Mesenchymal stem cell (in vitro differentiated cells and primary cell): ENCODE data around the gene TMPRSS4.

Source experiments
- DNase-seq: peaks from one replicate; pipeline ENCODE4 v3.0.0-alpha.2; 2013
- H2AFZ ChIP-seq: one replicate; pipeline ENCODE4 v1.6.1; 2013; ENCODE audit warnings: low read depth, mild to moderate bottlenecking, control low read depth, inconsistent platforms, low read length, moderate library complexity
- H2AK5ac ChIP-seq: 2 replicates; pipeline ENCODE4 v1.6.1; 2013; ENCODE audit warnings: low read length, moderate library complexity, mild to moderate bottlenecking, inconsistent platforms; ENCODE audit not compliant: severe bottlenecking
- H2BK120ac ChIP-seq: one replicate; pipeline ENCODE4 v1.6.1; 2013; ENCODE audit warnings: low read depth, mild to moderate bottlenecking, inconsistent platforms, low read length, moderate library complexity
- H2BK12ac ChIP-seq, 2 experiments: one replicate each; pipeline ENCODE4 v1.6.1; 2013; ENCODE audit warnings: inconsistent platforms in 2 of 2, low read length in 2 of 2, mild to moderate bottlenecking in 2 of 2, moderate library complexity in 2 of 2, control low read depth in 1 of 2
- H2BK15ac ChIP-seq: one replicate; pipeline ENCODE4 v1.6.1; 2013; ENCODE audit warnings: mild to moderate bottlenecking, low read depth, inconsistent platforms; ENCODE audit not compliant: poor library complexity, severe bottlenecking
- H2BK5ac ChIP-seq: 2 replicates; pipeline ENCODE4 v1.6.1; 2013; ENCODE audit warnings: low read depth, mild to moderate bottlenecking, low read length, control low read depth, inconsistent platforms; ENCODE audit not compliant: poor library complexity, severe bottlenecking
- H3K14ac ChIP-seq, 2 experiments: one replicate each; pipeline ENCODE4 v1.6.1; 2013; ENCODE audit warnings: inconsistent platforms in 2 of 2, low read length in 2 of 2, control low read depth in 1 of 2, mild to moderate bottlenecking in 1 of 2, moderate library complexity in 1 of 2
- H3K18ac ChIP-seq, 2 experiments: one replicate each; pipeline ENCODE4 v1.6.1; 2013; ENCODE audit warnings: inconsistent platforms in 2 of 2, low read length in 2 of 2, control low read depth in 1 of 2, low read depth in 1 of 2, mild to moderate bottlenecking in 1 of 2
- H3K23ac ChIP-seq, 2 experiments: one replicate each; pipeline ENCODE4 v1.6.1; 2013; ENCODE audit warnings: inconsistent platforms in 2 of 2, low read length in 2 of 2, mild to moderate bottlenecking in 2 of 2, moderate library complexity in 2 of 2, control low read depth in 1 of 2
- H3K27ac ChIP-seq: 2 replicates; pipeline ENCODE4 v1.5.1; 2013; ENCODE audit warnings: mild to moderate bottlenecking, moderate library complexity, low read length, control low read depth, inconsistent platforms; ENCODE audit not compliant: poor library complexity, severe bottlenecking
- H3K27me3 ChIP-seq, 2 experiments: 2 replicates each; pipeline versions ENCODE4 v1.6.1 to v1.7.0; 2013; ENCODE audit warnings: low read length in 2 of 2, mild to moderate bottlenecking in 2 of 2, moderate library complexity in 2 of 2, control low read depth in 1 of 2, inconsistent platforms in 1 of 2; ENCODE audit not compliant: control insufficient read depth in 1 of 2, insufficient read depth in 1 of 2
- H3K36me3 ChIP-seq, 2 experiments: 2 replicates each; pipeline versions ENCODE4 v1.6.1 to v1.7.0; 2013; ENCODE audit warnings: low read length in 2 of 2, control low read depth in 1 of 2, inconsistent platforms in 1 of 2, low read depth in 1 of 2, mild to moderate bottlenecking in 1 of 2; ENCODE audit not compliant: insufficient read depth in 2 of 2, control insufficient read depth in 1 of 2
- H3K4ac ChIP-seq, 2 experiments: one replicate each; pipeline ENCODE4 v1.6.1; 2013; ENCODE audit warnings: inconsistent platforms in 2 of 2, low read length in 2 of 2, mild to moderate bottlenecking in 2 of 2, moderate library complexity in 2 of 2, control low read depth in 1 of 2, low read depth in 1 of 2
- H3K4me1 ChIP-seq: 2 replicates; pipeline ENCODE4 v1.6.1; 2013; ENCODE audit warnings: low read depth, low read length, control low read depth; ENCODE audit not compliant: control insufficient read depth, insufficient read depth
- H3K4me2 ChIP-seq: 2 replicates; pipeline ENCODE4 v1.6.1; 2013; ENCODE audit warnings: low read length, mild to moderate bottlenecking, inconsistent platforms; ENCODE audit not compliant: poor library complexity, severe bottlenecking
- H3K4me3 ChIP-seq, 2 experiments: 2 replicates each; pipeline versions ENCODE4 v1.5.1 to v1.7.0; 2013; ENCODE audit warnings: low read length in 2 of 2, mild to moderate bottlenecking in 2 of 2, control low read depth in 1 of 2, low read depth in 1 of 2; ENCODE audit not compliant: insufficient read depth in 1 of 2
- H3K79me1 ChIP-seq: replicated peaks from 2 replicates; pipeline ENCODE4 v1.6.1; 2013; ENCODE audit warnings: mild to moderate bottlenecking, control low read depth, low read length, inconsistent platforms; ENCODE audit not compliant: poor library complexity, severe bottlenecking
- H3K9ac ChIP-seq: 2 replicates; pipeline ENCODE4 v1.7.0; 2013; ENCODE audit warnings: mild to moderate bottlenecking, low read length, moderate library complexity
- H3K9me3 ChIP-seq: 2 replicates; pipeline ENCODE4 v1.7.0; 2013; ENCODE audit warnings: mild to moderate bottlenecking, low read length; ENCODE audit not compliant: control insufficient read depth
- H4K8ac ChIP-seq: one replicate; pipeline ENCODE4 v1.6.1; 2013; ENCODE audit warnings: inconsistent platforms, mild to moderate bottlenecking, low read length, moderate library complexity
- H4K91ac ChIP-seq: one replicate; pipeline ENCODE4 v1.6.1; 2013; ENCODE audit warnings: mild to moderate bottlenecking, low read length, inconsistent platforms
- WGBS: methylation state at CpG from one replicate; pipeline ENCODE4 v1.1.7; 2013; ENCODE audit warnings: mixed read lengths; 5-methylcytosine and 5-hydroxymethylcytosine counted together

The TMPRSS4 gene

GRCh38 chr11:118152552-118153471, 75.9 kb downstream of the TMPRSS4 start, which contains the start of gene SCN4B:
TSS of gene SCN4B (minus strand) at chr11:118152823. CDS start at chr11:118152673, 150 bp downstream.
- Histone ChIP-seq H3K23ac (peak within 1 kb of the TSS in 1 of 2 experiments; percentile 53), H3K27ac (no peak within 1 kb of the TSS), H3K36me3 (no peaks in the 10 kb centered on the region), H3K9ac (peak within 1 kb of the TSS; percentile 29), H3K4me1 (peaks cover 21% of the 10 kb centered on the region), H3K18ac (peak within 1 kb of the TSS in 1 of 2 experiments; percentile 9), H2BK5ac (no peak within 1 kb of the TSS), H3K4ac (no peak within 1 kb of the TSS), H2BK120ac (no peak within 1 kb of the TSS), H2AFZ (peak within 1 kb of the TSS; percentile 6), H3K79me1 (no peaks in the 10 kb centered on the region), H4K8ac (no peak within 1 kb of the TSS), H2BK15ac (peak within 1 kb of the TSS; percentile 27), H3K27me3 (peaks cover 97 to 99% of the 10 kb centered on the region in 2 experiments), H2BK12ac (no peak within 1 kb of the TSS), H2AK5ac (no peak within 1 kb of the TSS), H3K4me3 (peak within 1 kb of the TSS; percentile 54 to 75), H3K4me2 (peak within 1 kb of the TSS; percentile 99), H3K14ac (peak within 1 kb of the TSS in 1 of 2 experiments; percentile 41), H4K91ac (no peak within 1 kb of the TSS), H3K9me3 (no peaks in the 10 kb centered on the region)
- peak; percentile 59 for DNase-seq
- 1% methylated on average over 56 of the region's 88 CpGs for WGBS

- no peak overlapping the region for H3K9ac ChIP-seq
- H3K18ac ChIP-seq: no peak overlapping the region
- WGBS: 0% methylated on average over 7 of the region's 16 CpGs
Measured at GRCh38 chr11:118153516-118153915, 76.6 kb downstream of the TMPRSS4 start.

DNA sequence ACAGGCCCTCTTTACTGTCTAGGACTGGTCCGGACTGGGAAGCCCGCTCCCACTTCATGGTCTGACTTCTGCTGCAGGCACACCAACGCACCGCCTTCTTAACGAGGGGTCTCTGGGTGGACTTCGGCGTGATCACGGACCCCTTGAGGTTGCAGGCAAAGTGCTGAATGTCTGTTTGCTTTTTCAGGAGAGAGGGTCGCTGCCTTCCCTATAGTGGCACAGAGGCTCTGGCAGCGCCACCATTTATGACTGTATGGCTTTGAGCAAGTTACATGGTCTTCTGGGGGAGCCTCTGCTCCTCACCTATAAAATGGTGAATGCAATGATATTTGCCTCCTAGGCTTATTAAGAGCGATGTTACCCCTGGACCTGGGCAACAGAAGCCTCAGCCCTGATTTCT, 77.1 kb downstream of the TMPRSS4 start:
- H2BK15ac ChIP-seq: no peak overlapping the region
- H3K9ac ChIP-seq: no peak overlapping the region
- H3K27ac ChIP-seq: no peak overlapping the region
- H2AFZ ChIP-seq: no peak overlapping the region
- peaks cover 97 to 99% of the 10 kb centered on the region in 2 experiments for H3K27me3 ChIP-seq
- H3K4me2 ChIP-seq: no peak overlapping the region
- H3K14ac ChIP-seq: no peak overlapping the region
- no peak overlapping the region for H3K4ac ChIP-seq
- H4K91ac ChIP-seq: no peak overlapping the region
- H2BK5ac ChIP-seq: no peak overlapping the region
- H3K36me3 ChIP-seq: no peaks in the 10 kb centered on the region
- no peak overlapping the region for H2BK12ac ChIP-seq
- no peak for DNase-seq
- no peak overlapping the region for H2BK120ac ChIP-seq
- no peaks in the 10 kb centered on the region for H3K79me1 ChIP-seq
- no peaks in the 10 kb centered on the region for H3K9me3 ChIP-seq
- no peak overlapping the region for H4K8ac ChIP-seq
- no peak overlapping the region for H2AK5ac ChIP-seq
- H3K4me1 ChIP-seq: peaks cover 21% of the 10 kb centered on the region
- H3K18ac ChIP-seq: no peak overlapping the region
- WGBS: 51% methylated on average over 11 of the region's 11 CpGs
- H3K23ac ChIP-seq: no peak overlapping the region
- H3K4me3 ChIP-seq: no peak overlapping the region

More at GRCh38 chr11:118153516-118153915, 76.6 kb downstream of the TMPRSS4 start:
- H3K4me1 ChIP-seq: peaks cover 21% of the 10 kb centered on the region
- H3K9me3 ChIP-seq: no peaks in the 10 kb centered on the region
- H3K14ac ChIP-seq: no peak overlapping the region
- no peak overlapping the region for H3K27ac ChIP-seq
- no peak overlapping the region for H3K4me3 ChIP-seq
- no peak overlapping the region for H2BK120ac ChIP-seq
- no peak overlapping the region for H4K91ac ChIP-seq
- no peak overlapping the region for H2BK15ac ChIP-seq
- H3K4ac ChIP-seq: no peak overlapping the region
- no peaks in the 10 kb centered on the region for H3K79me1 ChIP-seq
- H2AK5ac ChIP-seq: no peak overlapping the region
- H3K23ac ChIP-seq: no peak overlapping the region
- no peak for DNase-seq
- H2BK5ac ChIP-seq: no peak overlapping the region
- peaks cover 97 to 99% of the 10 kb centered on the region in 2 experiments for H3K27me3 ChIP-seq
- no peak overlapping the region for H3K4me2 ChIP-seq
- H3K36me3 ChIP-seq: no peaks in the 10 kb centered on the region
- H2AFZ ChIP-seq: no peak overlapping the region
- no peak overlapping the region for H4K8ac ChIP-seq
- no peak overlapping the region for H2BK12ac ChIP-seq

DNA sequence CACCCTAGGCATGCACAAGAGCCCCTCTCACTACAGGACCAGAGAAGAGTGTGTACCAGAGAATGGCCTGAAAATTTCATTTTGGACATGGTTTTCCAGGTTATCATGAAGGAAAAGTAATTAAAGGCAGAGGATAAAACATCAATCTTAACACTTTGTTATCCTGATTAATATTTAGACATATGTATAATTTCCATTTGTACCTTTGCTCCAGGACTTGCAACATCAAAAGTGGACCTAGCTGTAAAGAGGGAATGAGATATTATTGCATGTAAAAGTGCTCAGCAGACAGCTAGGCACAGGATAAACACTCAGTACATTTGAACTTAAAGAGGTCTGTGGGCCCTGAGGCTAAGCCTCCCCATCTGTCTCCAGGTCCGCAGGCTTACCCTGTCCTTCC, 77.8 kb downstream of the TMPRSS4 start:
- H4K91ac ChIP-seq: no peak overlapping the region
- no peak overlapping the region for H2BK120ac ChIP-seq
- no peak overlapping the region for H3K14ac ChIP-seq
- H3K4me3 ChIP-seq: no peak overlapping the region
- no peak overlapping the region for H3K18ac ChIP-seq
- H3K9ac ChIP-seq: no peak overlapping the region
- peaks cover 97 to 98% of the 10 kb centered on the region in 2 experiments for H3K27me3 ChIP-seq
- H2BK15ac ChIP-seq: no peak overlapping the region
- peaks cover 21% of the 10 kb centered on the region for H3K4me1 ChIP-seq
- H3K9me3 ChIP-seq: no peaks in the 10 kb centered on the region
- no peak overlapping the region for H2AFZ ChIP-seq
- WGBS: no CpG with 5 or more reads among the region's 1 CpG
- no peaks in the 10 kb centered on the region for H3K36me3 ChIP-seq
- no peak overlapping the region for H3K4me2 ChIP-seq
- no peak overlapping the region for H2BK12ac ChIP-seq
- H3K4ac ChIP-seq: no peak overlapping the region
- DNase-seq: no peak
- no peak overlapping the region for H3K23ac ChIP-seq
- H4K8ac ChIP-seq: no peak overlapping the region
- H2BK5ac ChIP-seq: no peak overlapping the region
- no peaks in the 10 kb centered on the region for H3K79me1 ChIP-seq
- no peak overlapping the region for H2AK5ac ChIP-seq
- H3K27ac ChIP-seq: no peak overlapping the region
